OCI-LY1 (cell line): ENCODE results near the gene DCAF15.

Source experiments
- CTCF ChIP-seq: fragments of 200-600 bp; sonication (generic), shearing (Covaris generic); IDR thresholded peaks from 2 replicates; pipeline ENCODE4 v1.5.1; 2017; ENCODE audit warnings: mild to moderate bottlenecking, antibody characterized with exemption, low read length, moderate library complexity, mixed read lengths
- EZH2 ChIP-seq: fragments of 200-600 bp; sonication (generic), shearing (Covaris generic); IDR thresholded peaks from 2 replicates; pipeline ENCODE4 v1.8.0; 2017; ENCODE audit warnings: borderline replicate concordance, mixed run types, mild to moderate bottlenecking, antibody characterized with exemption, low read length, moderate library complexity, mixed read lengths

DNA sequence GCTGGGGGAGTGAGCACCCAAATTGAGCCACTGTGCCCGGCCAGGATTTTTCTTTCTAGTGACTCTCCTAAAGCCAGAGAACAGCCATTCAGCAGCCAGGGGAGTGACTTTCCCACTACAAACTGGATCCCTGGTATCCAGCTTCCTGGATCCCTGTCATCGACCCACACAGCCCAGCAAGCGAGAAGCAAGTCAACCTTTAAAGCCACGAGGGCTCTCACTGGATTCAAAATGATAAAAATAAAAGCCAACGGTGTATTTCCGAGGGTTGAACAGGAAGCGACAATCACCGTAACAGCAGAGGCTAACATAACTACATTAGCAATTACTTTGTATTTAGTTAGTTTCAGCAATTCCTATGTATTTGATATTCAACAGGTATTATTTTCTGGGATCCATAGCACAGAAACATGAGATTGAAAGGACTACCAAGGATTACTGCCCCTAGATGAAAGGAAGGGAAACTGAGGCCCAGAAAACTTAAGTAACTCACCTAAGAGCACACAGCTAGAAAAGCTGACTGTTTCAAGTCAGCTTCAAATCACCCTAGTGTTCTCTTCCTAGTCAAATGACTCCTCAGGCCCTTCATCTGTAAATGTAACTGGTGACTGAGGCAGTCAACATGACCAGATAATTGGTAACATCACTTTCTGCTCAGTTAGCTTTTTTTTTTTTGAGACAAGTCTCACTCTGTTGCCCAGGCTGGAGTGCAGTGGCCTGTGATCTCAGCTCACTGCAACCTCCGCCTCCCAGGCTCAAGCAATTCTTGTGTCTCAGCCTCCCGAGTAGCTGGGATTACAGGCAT is 51.1 kb downstream of the DCAF15 start:
- no peak for TF ChIP-seq CTCF
- TF ChIP-seq EZH2 = no peak
